Gastroesophageal sphincter (tissue), 4 donors: ENCODE results near the gene SYNDIG1L. TPM values are rescaled to one million over a fixed set of nuclear protein-coding genes. Genes with fewer than 3 reads are reported as not detected.

Source experiments
- ATAC-seq: fragments of 150-250 bp; one replicate; pipeline ENCODE4 v1.9.1; 2016; ENCODE audit warnings: mild to moderate bottlenecking, moderate library complexity
- H3K27ac ChIP-seq, 4 donors: fragments of 200-600 bp; sonication (generic) in 3 of 4; 1 replicate in 3 of 4; 2 replicates in 1 of 4; pipeline ENCODE4 v1.5.1; 2016 to 2019
- H3K27me3 ChIP-seq: fragments of 200-600 bp; sonication (generic); one replicate; pipeline ENCODE4 v1.5.1; 2019
- H3K36me3 ChIP-seq, 2 donors: fragments of 200-600 bp; sonication (generic); one replicate each; pipeline ENCODE4 v1.5.1; 2019; ENCODE audit warnings: control low read depth in 1 of 2
- H3K4me1 ChIP-seq, 3 donors: fragments of 200-600 bp; sonication (generic); 1 replicate in 2 of 3; 2 replicates in 1 of 3; pipeline ENCODE4 v1.5.1; 2016 to 2019; ENCODE audit warnings: control low read depth in 2 of 3
- H3K4me3 ChIP-seq, 2 donors: fragments of 200-600 bp; sonication (generic); one replicate each; pipeline ENCODE4 v1.5.1; 2019; ENCODE audit warnings: mild to moderate bottlenecking in 1 of 2, moderate library complexity in 1 of 2
- H3K9me3 ChIP-seq, 3 donors: fragments of 200-600 bp; sonication (generic); one replicate each; pipeline ENCODE4 v1.5.1; 2017 to 2019; ENCODE audit warnings: control low read depth in 2 of 3
- EP300 ChIP-seq: sonication (generic); formaldehyde crosslinking; IDR thresholded peaks from one replicate; pipeline ENCODE4 v1.6.1; 2017; ENCODE audit warnings: antibody characterized with exemption, mild to moderate bottlenecking
- POLR2A ChIP-seq, 2 donors: fragments of 450-650 bp; IDR thresholded peaks; one replicate each; pipeline ENCODE4 v1.6.1; 2017; ENCODE audit warnings: antibody characterized with exemption in 2 of 2, mild to moderate bottlenecking in 2 of 2, moderate library complexity in 1 of 2
- POLR2AphosphoS5 ChIP-seq: sonication (generic); formaldehyde crosslinking; IDR thresholded peaks from one replicate; pipeline ENCODE4 v1.6.1; 2017; ENCODE audit warnings: antibody characterized with exemption
- WGBS, 2 donors: methylation state at CpG; one replicate each; pipeline ENCODE4 v1.1.5; 2018; ENCODE audit warnings: low coverage in 1 of 2; 5-methylcytosine and 5-hydroxymethylcytosine counted together
- total RNA-seq, 4 donors: library from RNA; depleted of rRNA; stranded (reverse); fragments of >200 nt; gene quantifications; one replicate each; pipeline ENCODE4 v1.1.0, GENCODE V29; 2016
- TF ChIP-seq, protein P1 (sequence below), 4 experiments: fragments of 200-600 bp in 2 of 4; fragments of 450-650 bp in 2 of 4; sonication (generic) in 1 of 4; IDR thresholded peaks; one replicate each; pipeline ENCODE4 v1.5.1; 2017 to 2019; ENCODE audit warnings: antibody characterized with exemption in 4 of 4, mild to moderate bottlenecking in 2 of 4, moderate library complexity in 2 of 4

Gene SYNDIG1L
- under 1 TPM in 3 of 4 donors, not detected in 1; 0.20 to 0.47 (median 0.27) TPM for total RNA-seq

DNA sequence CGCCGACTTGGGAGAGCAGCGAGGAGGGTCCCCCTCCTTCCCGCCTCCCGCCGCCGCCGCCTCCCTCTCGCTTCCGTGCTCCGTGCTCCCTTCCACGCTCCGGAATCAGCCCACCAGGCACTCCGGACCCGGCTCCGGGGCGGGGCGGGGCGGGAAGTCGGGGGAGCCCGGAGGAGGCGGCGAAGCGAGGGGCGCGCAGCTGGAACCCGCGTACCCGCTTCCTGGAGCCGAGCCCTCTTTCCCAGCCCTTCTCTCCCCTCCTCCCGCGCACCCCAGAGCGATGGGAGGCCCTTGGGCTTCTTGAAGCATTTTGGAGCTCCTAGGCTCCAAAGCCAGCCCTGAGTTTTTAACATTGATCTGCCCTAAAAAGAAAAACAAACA, at the start of gene SYNDIG1L:
Gene SYNDIG1L (minus strand): TSS at position 9 of the 381 bp plus-strand sequence. CDS start 16,466 bp downstream, outside the sequence.
- Histone ChIP-seq H3K4me1 (peaks cover 0 to 11% (median 0%) of the 10 kb centered on the region in 3 donors), H3K27ac (no peak within 1 kb of the TSS), H3K27me3 (peaks cover 51% of the 10 kb centered on the region), H3K4me3 (peak within 1 kb of the TSS in 1 of 2 donors; percentile 33), H3K9me3 (peaks cover 0 to 8% (median 0%) of the 10 kb centered on the region in 3 donors), H3K36me3 (no peaks in the 10 kb centered on the region)
- no CpG with 5 or more reads among the region's 33 CpGs for WGBS, 2 donors
- TF ChIP-seq, protein P1, sequence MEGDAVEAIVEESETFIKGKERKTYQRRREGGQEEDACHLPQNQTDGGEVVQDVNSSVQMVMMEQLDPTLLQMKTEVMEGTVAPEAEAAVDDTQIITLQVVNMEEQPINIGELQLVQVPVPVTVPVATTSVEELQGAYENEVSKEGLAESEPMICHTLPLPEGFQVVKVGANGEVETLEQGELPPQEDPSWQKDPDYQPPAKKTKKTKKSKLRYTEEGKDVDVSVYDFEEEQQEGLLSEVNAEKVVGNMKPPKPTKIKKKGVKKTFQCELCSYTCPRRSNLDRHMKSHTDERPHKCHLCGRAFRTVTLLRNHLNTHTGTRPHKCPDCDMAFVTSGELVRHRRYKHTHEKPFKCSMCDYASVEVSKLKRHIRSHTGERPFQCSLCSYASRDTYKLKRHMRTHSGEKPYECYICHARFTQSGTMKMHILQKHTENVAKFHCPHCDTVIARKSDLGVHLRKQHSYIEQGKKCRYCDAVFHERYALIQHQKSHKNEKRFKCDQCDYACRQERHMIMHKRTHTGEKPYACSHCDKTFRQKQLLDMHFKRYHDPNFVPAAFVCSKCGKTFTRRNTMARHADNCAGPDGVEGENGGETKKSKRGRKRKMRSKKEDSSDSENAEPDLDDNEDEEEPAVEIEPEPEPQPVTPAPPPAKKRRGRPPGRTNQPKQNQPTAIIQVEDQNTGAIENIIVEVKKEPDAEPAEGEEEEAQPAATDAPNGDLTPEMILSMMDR (IDR thresholded peaks at IDR 0.05): no peak
- no peak for TF ChIP-seq POLR2A (IDR thresholded peaks at IDR 0.05)
- ATAC-seq: no peak

DNA sequence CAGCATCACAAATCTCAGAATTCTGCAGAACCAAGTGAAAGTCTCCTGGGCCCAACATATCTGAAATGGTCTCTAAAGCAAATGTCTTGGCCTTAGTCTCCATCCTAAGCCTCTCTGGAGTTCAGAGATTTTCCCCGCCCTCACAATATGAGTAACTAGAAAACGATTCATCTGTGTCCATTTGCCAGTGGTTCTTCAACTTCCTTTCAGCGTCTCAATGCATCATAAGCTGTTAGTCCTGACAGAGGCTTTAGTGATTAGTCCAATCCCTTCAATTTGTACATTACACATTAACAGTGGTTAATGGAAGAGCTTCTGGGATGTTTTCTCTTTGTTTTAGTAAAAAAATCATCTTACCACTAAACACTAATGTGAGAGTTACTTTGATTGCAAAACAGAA, 49.7 kb upstream of the SYNDIG1L start:
- ATAC-seq: no peak
- H3K36me3 ChIP-seq: peaks cover 3 to 91% of the 10 kb centered on the region in 2 donors

DNA sequence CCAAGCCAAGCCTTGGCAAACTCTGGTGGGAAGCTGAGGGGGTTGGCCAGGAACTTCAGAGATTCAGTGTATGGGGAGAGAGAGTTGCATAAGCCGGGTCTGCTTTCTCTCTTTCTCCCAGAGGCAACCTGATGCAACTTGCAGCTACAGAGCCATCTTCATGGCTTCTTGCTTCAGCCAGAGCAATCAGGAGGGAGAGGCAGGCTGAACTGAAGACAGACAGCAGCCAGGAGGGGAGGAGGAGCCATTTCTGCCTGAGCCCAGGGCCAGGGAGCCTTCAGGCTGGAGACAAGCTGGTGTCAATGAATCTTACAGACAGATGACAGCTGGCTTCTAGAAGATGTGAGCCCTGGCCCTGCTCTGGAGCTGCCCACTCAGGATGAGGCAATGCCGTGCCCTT, 48.4 kb upstream of the SYNDIG1L start:
- Histone ChIP-seq H3K4me1 (peaks cover 0 to 7% (median 0%) of the 10 kb centered on the region in 3 donors), H3K27ac (no peak overlapping the region), H3K9me3 (no peaks in the 10 kb centered on the region), H3K27me3 (no peaks in the 10 kb centered on the region), H3K36me3 (peaks cover 0 to 85% of the 10 kb centered on the region in 2 donors), H3K4me3 (no peak overlapping the region)
- ATAC-seq: no peak
- no peak for TF ChIP-seq EP300
- TF ChIP-seq POLR2AphosphoS5: no peak
- TF ChIP-seq POLR2A (IDR thresholded peaks at IDR 0.05): no peak
- TF ChIP-seq, protein P1 (IDR thresholded peaks at IDR 0.05): no peak
- no CpG with 5 or more reads among the region's 2 CpGs for WGBS, 2 donors

More for the DNA sequence above, 49.7 kb upstream of the SYNDIG1L start:
- Histone ChIP-seq H3K27me3 (no peaks in the 10 kb centered on the region), H3K9me3 (no peaks in the 10 kb centered on the region), H3K4me1 (peaks cover 0 to under 1% (median 0%) of the 10 kb centered on the region in 3 donors), H3K4me3 (no peak overlapping the region), H3K27ac (no peak overlapping the region)
- 32 to 41% methylated on average over 3 of the region's 3 CpGs for WGBS, 2 donors
- TF ChIP-seq EP300 (no peak), POLR2AphosphoS5 (no peak), POLR2A (IDR thresholded peaks at IDR 0.05) (no peak)
- TF ChIP-seq, protein P1 (IDR thresholded peaks at IDR 0.05): no peak

DNA sequence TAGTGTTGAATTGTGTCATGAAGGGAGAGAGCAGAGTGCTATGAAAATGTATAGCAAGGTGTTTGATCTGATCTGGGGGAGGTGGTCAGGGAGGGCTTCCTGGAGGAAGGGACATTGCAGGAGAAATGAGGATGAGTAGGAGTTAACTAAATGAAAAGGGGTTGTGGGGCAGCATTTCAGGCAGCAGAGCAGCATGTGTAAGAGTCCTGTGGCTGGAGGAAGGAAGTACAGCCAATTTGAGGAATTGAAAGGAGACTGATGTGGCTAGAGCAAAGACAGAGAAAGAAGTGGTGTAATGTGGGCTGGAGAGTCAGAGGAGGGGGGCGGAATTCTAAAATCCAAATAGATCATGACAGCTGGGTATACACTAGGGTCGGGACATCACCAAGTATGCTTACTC, 46.6 kb upstream of the SYNDIG1L start:
- H3K4me1 ChIP-seq: peaks cover 0 to 12% (median 0%) of the 10 kb centered on the region in 3 donors
- H3K27me3 ChIP-seq: no peaks in the 10 kb centered on the region
- H3K9me3 ChIP-seq: no peaks in the 10 kb centered on the region
- TF ChIP-seq, protein P1 (IDR thresholded peaks at IDR 0.05): no peak
- TF ChIP-seq POLR2A (IDR thresholded peaks at IDR 0.05) (no peak), POLR2AphosphoS5 (no peak), EP300 (no peak)
- no peak overlapping the region for H3K4me3 ChIP-seq
- no peak overlapping the region for H3K27ac ChIP-seq
- no peak for ATAC-seq
- peaks cover 0 to 76% of the 10 kb centered on the region in 2 donors for H3K36me3 ChIP-seq
- 80 to 93% methylated on average over 2 of the region's 2 CpGs for WGBS, 2 donors
